Mucosa of descending colon (tissue), 3 donors: ENCODE data around the gene LGI4. TPM values are rescaled to one million over a fixed set of nuclear protein-coding genes. Genes with fewer than 3 reads are reported as not detected.
A peak's percentile ranks its signal among the peaks of the same experiment; 100 is the strongest.

Experiments
- ATAC-seq: fragments of 200-7000 bp; cut with Tn5 transposase; one replicate; pipeline ENCODE4 v1.9.1; 2020; ENCODE audit warnings: mild to moderate bottlenecking, moderate library complexity
- DNase-seq, 3 donors: peaks; one replicate each; pipeline ENCODE4 v3.0.0-alpha.2; 2020
- H3K36me3 ChIP-seq: fragments of 200-600 bp; one replicate; pipeline ENCODE4 v1.8.0; 2021; ENCODE audit warnings: low read depth, mild to moderate bottlenecking
- H3K4me1 ChIP-seq: fragments of 200-600 bp; one replicate; pipeline ENCODE4 v1.8.0; 2021; ENCODE audit warnings: low read depth, mild to moderate bottlenecking
- H3K4me3 ChIP-seq: fragments of 200-600 bp; one replicate; pipeline ENCODE4 v1.8.0; 2021; ENCODE audit warnings: mild to moderate bottlenecking
- H3K9me3 ChIP-seq: fragments of 200-600 bp; one replicate; pipeline ENCODE4 v1.8.0; 2021; ENCODE audit warnings: mild to moderate bottlenecking
- CTCF ChIP-seq: fragments of 200-600 bp; IDR thresholded peaks from one replicate; pipeline ENCODE4 v1.8.0; 2022; ENCODE audit warnings: antibody characterized with exemption, mild to moderate bottlenecking
- intact Hi-C, 2 donors: fragments of 100-400 bp; cut with DNase I in 1 of 2; cut with micrococcal nuclease in 1 of 2; formaldehyde crosslinking; loops; one replicate each; pipeline versions ENCODE4 v1.11.0 to v1.11.1; 2022; cut with DNase I, micrococcal nuclease
- total RNA-seq, 3 donors: library from RNA; stranded (reverse); fragmentation: NEBNext Ultra II Directional in 2 of 3; extraction: Animal tissue kit (Norgen Biotek cat#: 25700) in 2 of 3; gene quantifications; one replicate each; pipeline versions ENCODE4 v1.2.1 to v1.2.4, GENCODE V29; 2021 to 2023
- donor health status: DM: no; HTN: no; CAD: no; lungs with moderate emphysema.
- donor health status: DM: no; HTN: no; CAD: no.
- donor health status: DM: no; HTN: yes; CAD: no.

The LGI4 gene
- total RNA-seq, 3 donors from 2014 or later: 14.1 to 38.8 (median 31.1) TPM

GRCh38 chr19:35169221-35169995, 34.5 kb upstream of the LGI4 start:
- DNase-seq (no peak), ATAC-seq (no peak)
- H3K36me3 ChIP-seq: no peaks in the 10 kb centered on the region

GRCh38 chr19:35168196-35168595, 33.3 kb upstream of the LGI4 start:
- no peak for TF ChIP-seq CTCF
- Histone ChIP-seq H3K4me1 (no peaks in the 10 kb centered on the region), H3K4me3 (no peak overlapping the region), H3K36me3 (no peaks in the 10 kb centered on the region), H3K9me3 (peaks cover 14% of the 10 kb centered on the region)
- ATAC-seq: peak; percentile 15
- intact Hi-C loops: no loop called here
- no peak for DNase-seq

More at GRCh38 chr19:35169221-35169995, 34.5 kb upstream of the LGI4 start:
- H3K4me1 ChIP-seq: no peaks in the 10 kb centered on the region
- intact Hi-C loops: no loop called here
- TF ChIP-seq CTCF: no peak
- no peak overlapping the region for H3K4me3 ChIP-seq
- H3K9me3 ChIP-seq: peaks cover 8% of the 10 kb centered on the region

- Histone ChIP-seq H3K36me3 (no peaks in the 10 kb centered on the region), H3K4me3 (no peak overlapping the region), H3K4me1 (no peaks in the 10 kb centered on the region), H3K9me3 (peaks cover 14% of the 10 kb centered on the region)
- ATAC-seq (no peak), DNase-seq (no peak)
- intact Hi-C loops: no loop called here
- TF ChIP-seq CTCF: no peak
Measured at GRCh38 chr19:35167251-35168119, 32.6 kb upstream of the LGI4 start.

- H3K4me1 ChIP-seq: no peaks in the 10 kb centered on the region
- DNase-seq: no peak
- no peaks in the 10 kb centered on the region for H3K36me3 ChIP-seq
- ATAC-seq: no peak
- H3K4me3 ChIP-seq: no peak overlapping the region
- H3K9me3 ChIP-seq: peaks cover 14% of the 10 kb centered on the region
- TF ChIP-seq CTCF: no peak
- intact Hi-C loops: no loop called here
Measured at GRCh38 chr19:35166100-35167063, 31.5 kb upstream of the LGI4 start.
